K562 (cell line): ENCODE data around the gene THAP4.

Source experiments
- DPF2 ChIP-seq: fragments of 450-650 bp; IDR thresholded peaks from 2 replicates; pipeline ENCODE4 v1.6.1; 2016
- HCFC1 ChIP-seq: IDR thresholded peaks from 2 replicates; pipeline ENCODE4 v1.6.1; 2012; ENCODE audit warnings: low read depth, low read length, improper control_type of control experiment
- HDAC6 ChIP-seq: IDR thresholded peaks from 2 replicates; pipeline ENCODE4 v1.6.1; 2012; ENCODE audit warnings: low read depth, mild to moderate bottlenecking, control low read depth, inconsistent platforms, low read length, moderate library complexity
- HIVEP1 ChIP-seq: fragments of 250-450 bp; sonication (Bioruptor Pico); IDR thresholded peaks from 2 replicates; pipeline ENCODE4 v1.4.0; 2020; ENCODE audit warnings: mild to moderate bottlenecking
- KLF16 ChIP-seq: IDR thresholded peaks from 2 replicates; pipeline ENCODE4 v1.6.1; 2016; ENCODE audit warnings: antibody characterized with exemption
- NEUROD1 ChIP-seq: fragments of 150-350 bp; IDR thresholded peaks from 2 replicates; pipeline ENCODE4 v1.6.1; 2014; ENCODE audit warnings: borderline replicate concordance, low read length, low read depth; ENCODE audit not compliant: partially characterized antibody
- SMAD1 ChIP-seq: fragments of 150-350 bp; IDR thresholded peaks from 2 replicates; pipeline ENCODE4 v1.6.1; 2014; ENCODE audit warnings: low read length, low read depth; ENCODE audit not compliant: partially characterized antibody
- SPI1 ChIP-seq: IDR thresholded peaks from 2 replicates; pipeline ENCODE4 v1.6.1; 2011; ENCODE audit warnings: low read depth, low read length, control low read depth, borderline replicate concordance
- TARDBP ChIP-seq: fragments of 450-650 bp; IDR thresholded peaks from 2 replicates; pipeline ENCODE4 v1.6.1; 2016
- ZNF282 ChIP-seq: sonication (generic); formaldehyde crosslinking; IDR thresholded peaks from 2 replicates; pipeline ENCODE4 v1.8.1; 2023; ENCODE audit warnings: missing genetic modification reagents
- ZNF408 ChIP-seq: fragments of 250-450 bp; sonication (Bioruptor Pico); IDR thresholded peaks from 2 replicates; pipeline ENCODE4 v1.4.0; 2020; ENCODE audit warnings: low read depth, mild to moderate bottlenecking, moderate library complexity
- TF ChIP-seq, protein P1 (sequence below), 3 experiments: IDR thresholded peaks in 2 of 3; conservative IDR thresholded peaks in 1 of 3; 2 replicates each; pipeline ENCODE4 v1.5.1; 2011 to 2012; ENCODE audit warnings: low read length in 3 of 3, mild to moderate bottlenecking in 3 of 3, control low read depth in 2 of 3, improper control_type of control experiment in 1 of 3, inconsistent platforms in 1 of 3, low read depth in 1 of 3, mixed read lengths in 1 of 3, moderate library complexity in 1 of 3; ENCODE audit not compliant: insufficient read depth in 2 of 3
- TF ChIP-seq, protein P2 (sequence below), 3 experiments: fragments of 200-800 bp in 1 of 3; sonication (Bioruptor generic) in 1 of 3; sonication (generic) in 1 of 3; formaldehyde crosslinking in 1 of 3; IDR thresholded peaks; 2 replicates each; pipeline versions ENCODE4 v1.6.1 to v1.8.0; 2016 to 2022; ENCODE audit warnings: mild to moderate bottlenecking in 2 of 3, missing compliant biosample characterization in 2 of 3, missing genetic modification characterization in 2 of 3, missing genetic modification reagents in 1 of 3

DNA sequence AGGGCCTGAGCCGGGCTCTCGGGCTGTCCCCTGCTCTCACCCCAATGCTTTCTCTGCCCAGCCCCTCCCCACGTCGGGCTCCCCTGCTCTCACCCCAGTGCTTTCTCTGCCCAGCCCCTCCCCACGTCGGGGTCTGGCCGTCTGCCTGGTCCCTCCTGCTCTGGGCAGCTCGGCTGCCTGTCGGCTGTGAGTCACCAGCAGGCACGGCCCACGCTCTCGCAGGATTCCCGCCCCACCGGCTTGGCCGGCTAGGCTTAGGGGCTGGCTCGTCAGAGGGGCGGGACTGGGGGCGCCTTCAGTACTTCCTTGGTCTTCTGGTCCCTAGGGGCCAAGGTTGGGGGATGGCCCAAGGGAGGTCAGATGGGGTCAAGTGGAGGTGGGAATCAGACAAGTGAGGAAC, 75.1 kb downstream of the THAP4 start:
- no peak for TF ChIP-seq TARDBP
- no peak for TF ChIP-seq HIVEP1 (CRISPR knock-in tag)
- TF ChIP-seq, protein P1, sequence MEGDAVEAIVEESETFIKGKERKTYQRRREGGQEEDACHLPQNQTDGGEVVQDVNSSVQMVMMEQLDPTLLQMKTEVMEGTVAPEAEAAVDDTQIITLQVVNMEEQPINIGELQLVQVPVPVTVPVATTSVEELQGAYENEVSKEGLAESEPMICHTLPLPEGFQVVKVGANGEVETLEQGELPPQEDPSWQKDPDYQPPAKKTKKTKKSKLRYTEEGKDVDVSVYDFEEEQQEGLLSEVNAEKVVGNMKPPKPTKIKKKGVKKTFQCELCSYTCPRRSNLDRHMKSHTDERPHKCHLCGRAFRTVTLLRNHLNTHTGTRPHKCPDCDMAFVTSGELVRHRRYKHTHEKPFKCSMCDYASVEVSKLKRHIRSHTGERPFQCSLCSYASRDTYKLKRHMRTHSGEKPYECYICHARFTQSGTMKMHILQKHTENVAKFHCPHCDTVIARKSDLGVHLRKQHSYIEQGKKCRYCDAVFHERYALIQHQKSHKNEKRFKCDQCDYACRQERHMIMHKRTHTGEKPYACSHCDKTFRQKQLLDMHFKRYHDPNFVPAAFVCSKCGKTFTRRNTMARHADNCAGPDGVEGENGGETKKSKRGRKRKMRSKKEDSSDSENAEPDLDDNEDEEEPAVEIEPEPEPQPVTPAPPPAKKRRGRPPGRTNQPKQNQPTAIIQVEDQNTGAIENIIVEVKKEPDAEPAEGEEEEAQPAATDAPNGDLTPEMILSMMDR (IDR thresholded peaks at IDR 0.05 in 2 of 3, conservative IDR thresholded peaks at IDR 0.05 in 1 of 3; ENCODE audit: insufficient read depth in 2 of 3, low read depth in 1 of 3, low read length in 3 of 3) = no peak
- TF ChIP-seq, protein P2, sequence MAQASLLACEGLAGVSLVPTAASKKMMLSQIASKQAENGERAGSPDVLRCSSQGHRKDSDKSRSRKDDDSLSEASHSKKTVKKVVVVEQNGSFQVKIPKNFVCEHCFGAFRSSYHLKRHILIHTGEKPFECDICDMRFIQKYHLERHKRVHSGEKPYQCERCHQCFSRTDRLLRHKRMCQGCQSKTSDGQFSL (CRISPR knock-in tag; IDR thresholded peaks at IDR 0.05) = no peak
- TF ChIP-seq, protein P2 (tag; IDR thresholded peaks at IDR 0.05) = no peak
- TF ChIP-seq HDAC6 = no peak
- TF ChIP-seq SPI1 = no peak
- no peak for TF ChIP-seq KLF16
- no peak for TF ChIP-seq ZNF282
- no peak for TF ChIP-seq NEUROD1
- no peak for TF ChIP-seq ZNF408 (CRISPR knock-in tag)
- no peak for TF ChIP-seq SMAD1
- no peak for TF ChIP-seq HCFC1
- TF ChIP-seq DPF2 = no peak
